HCT116 (cell line): ENCODE results near the gene MICAL3. TPM values are rescaled to one million over a fixed set of nuclear protein-coding genes. Genes with fewer than 3 reads are reported as not detected.

Experiments
- ATAC-seq: fragments of 200-7000 bp; cut with Tn5 transposase; 2 replicates; pipeline ENCODE4 v1.9.1; 2020; ENCODE audit warnings: mild to moderate bottlenecking, moderate library complexity
- BruUV-seq: library from RNA; stranded (reverse); fragments of 400-500 nt; replicated peaks from 2 replicates; lab custom pipeline; 2021; lab: Mats Ljungman, UMichigan
- CTCF ChIA-PET: fragments of 300-600 bp; sonication (Branson Sonifier 250); formaldehyde crosslinking; loops from one replicate; lab custom pipeline; 2021; ENCODE audit warnings: antibody characterized with exemption; lab: Charles Lee
- POLR2A ChIA-PET: fragments of 300-600, 350-600 bp; sonication (Branson Sonifier 250); formaldehyde crosslinking; loops from one replicate; lab custom pipeline; 2021; ENCODE audit warnings: antibody characterized with exemption; lab: Charles Lee
- RAD21 ChIA-PET, 2 experiments: fragments of 300-600 bp; sonication (Branson Sonifier 250); formaldehyde crosslinking; loops; one replicate each; lab custom pipeline; 2023; ENCODE audit warnings: low total read pairs in 2 of 2; ENCODE audit not compliant: uncharacterized antibody in 2 of 2, unreplicated experiment in 2 of 2, low non-redundant PET in 1 of 2; lab: Charles Lee
- DNase-seq: peaks from one replicate; pipeline ENCODE4 v3.0.0-alpha.2; 2010; ENCODE audit warnings: low read depth, low spot score
- H2AFZ ChIP-seq: fragments of 200-600 bp; shearing (Covaris generic), sonication (generic); 2 replicates; pipeline ENCODE4 v1.6.1; 2017; ENCODE audit warnings: low read depth, mixed run types, mixed read lengths, antibody characterized with exemption, low read length; ENCODE audit not compliant: poor library complexity, severe bottlenecking
- H3K27ac ChIP-seq: 2 replicates; pipeline ENCODE4 v1.5.1; 2012; ENCODE audit warnings: low read depth, low read length
- H3K27me3 ChIP-seq: fragments of 200-600 bp; sonication (generic); 2 replicates; pipeline ENCODE4 v1.6.1; 2016; ENCODE audit warnings: mixed run types, low read length, mixed read lengths; ENCODE audit not compliant: insufficient read depth
- H3K36me3 ChIP-seq, 2 experiments: fragments of 200-500 bp in 1 of 2; fragments of 200-600 bp in 1 of 2; sonication (Bioruptor generic) in 1 of 2; sonication (generic) in 1 of 2; 2 replicates each; pipeline versions ENCODE4 v1.5.1 to v1.6.1; 2014 to 2016; ENCODE audit warnings: low read length in 2 of 2, inconsistent platforms in 1 of 2, mixed read lengths in 1 of 2, mixed run types in 1 of 2; ENCODE audit not compliant: insufficient read depth in 2 of 2, control insufficient read depth in 1 of 2
- H3K4me1 ChIP-seq, 2 experiments: fragments of 200-600 bp in 1 of 2; sonication (generic) in 1 of 2; 2 replicates each; pipeline versions ENCODE4 v1.5.1 to v1.6.1; 2012 to 2017; ENCODE audit warnings: low read length in 2 of 2, inconsistent platforms in 1 of 2, mild to moderate bottlenecking in 1 of 2, mixed read lengths in 1 of 2, mixed run types in 1 of 2, moderate library complexity in 1 of 2; ENCODE audit not compliant: insufficient read depth in 2 of 2, control insufficient read depth in 1 of 2
- H3K4me2 ChIP-seq: fragments of 200-600 bp; sonication (generic); 2 replicates; pipeline ENCODE4 v1.6.1; 2017; ENCODE audit warnings: mixed run types, low read length, mixed read lengths
- H3K4me3 ChIP-seq, 2 experiments: fragments of 200-600 bp in 1 of 2; sonication (generic) in 1 of 2; replicated peaks in 1 of 2; 2 replicates each; pipeline ENCODE4 v1.5.1; 2011 to 2016; ENCODE audit warnings: low read length in 2 of 2, control low read depth in 1 of 2, low read depth in 1 of 2, mild to moderate bottlenecking in 1 of 2, mixed read lengths in 1 of 2, mixed run types in 1 of 2
- H3K79me2 ChIP-seq: fragments of 200-600 bp; sonication (generic); 2 replicates; pipeline ENCODE4 v1.6.1; 2017; ENCODE audit warnings: mild to moderate bottlenecking, mixed run types, low read length, moderate library complexity, mixed read lengths; ENCODE audit not compliant: insufficient read depth
- H3K9ac ChIP-seq: fragments of 200-600 bp; sonication (generic); 2 replicates; pipeline ENCODE4 v1.6.1; 2016; ENCODE audit warnings: low read length, mixed read lengths
- H3K9me2 ChIP-seq: fragments of 200-600 bp; sonication (generic), shearing (Covaris generic); 2 replicates; pipeline ENCODE4 v1.6.1; 2017; ENCODE audit warnings: mixed run types, mild to moderate bottlenecking, moderate library complexity; ENCODE audit not compliant: insufficient read depth
- H3K9me3 ChIP-seq, 2 experiments: fragments of 200-500 bp in 1 of 2; fragments of 200-600 bp in 1 of 2; sonication (Bioruptor generic) in 1 of 2; sonication (generic) in 1 of 2; 2 replicates each; pipeline ENCODE4 v1.6.1; 2014 to 2017; ENCODE audit warnings: low read length in 2 of 2, mixed read lengths in 2 of 2, inconsistent platforms in 1 of 2, low read depth in 1 of 2, mild to moderate bottlenecking in 1 of 2, mixed run types in 1 of 2, moderate library complexity in 1 of 2; ENCODE audit not compliant: control insufficient read depth in 1 of 2, insufficient read depth in 1 of 2
- H4K20me1 ChIP-seq: fragments of 200-600 bp; sonication (generic), shearing (Covaris generic); 2 replicates; pipeline ENCODE4 v1.6.1; 2017; ENCODE audit warnings: mixed run types, mild to moderate bottlenecking, moderate library complexity; ENCODE audit not compliant: insufficient read depth
- ATF3 ChIP-seq: IDR thresholded peaks from 2 replicates; pipeline ENCODE4 v1.6.1; 2012
- EGR1 ChIP-seq: IDR thresholded peaks from 2 replicates; pipeline ENCODE4 v1.6.1; 2012; ENCODE audit warnings: low read depth
- FOSL1 ChIP-seq: IDR thresholded peaks from 2 replicates; pipeline ENCODE4 v1.6.1; 2012; ENCODE audit warnings: low read depth
- JUND ChIP-seq: IDR thresholded peaks from 2 replicates; pipeline ENCODE4 v1.6.1; 2012
- POLR2A ChIP-seq: IDR thresholded peaks from 2 replicates; pipeline ENCODE4 v1.7.0; 2011; ENCODE audit warnings: borderline replicate concordance; ENCODE audit not compliant: insufficient read depth, insufficient read length; ENCODE audit errors: extremely low read depth
- RAD21 ChIP-seq: IDR thresholded peaks from 2 replicates; pipeline ENCODE4 v1.6.1; 2012; ENCODE audit warnings: low read depth, mild to moderate bottlenecking
- SP1 ChIP-seq: IDR thresholded peaks from 2 replicates; pipeline ENCODE4 v1.6.1; 2012; ENCODE audit warnings: low read depth
- SRF ChIP-seq: IDR thresholded peaks from 2 replicates; pipeline ENCODE4 v1.6.1; 2012; ENCODE audit warnings: low read depth
- intact Hi-C: fragments of 100-400 bp; cut with micrococcal nuclease; formaldehyde crosslinking; loops from 2 replicates; pipeline ENCODE4 v1.10.0; 2022
- total RNA-seq: library from RNA; stranded (reverse); gene quantifications from one replicate; pipeline ENCODE4 v1.2.1, GENCODE V29; 2021; ENCODE audit not compliant: unreplicated experiment

The MICAL3 gene
- total RNA-seq, 1 experiment from 2014 or later, result 30.8 TPM

GRCh38 chr22:17792854-17793434 is 231.4 kb downstream of the MICAL3 start:
- no peaks in the 10 kb centered on the region for H4K20me1 ChIP-seq
- H2AFZ ChIP-seq, result no peak overlapping the region
- H3K4me3 ChIP-seq, result no peak overlapping the region
- ChIA-PET CTCF (no interaction called here), POLR2A (no interaction called here), RAD21 (no interaction called here)
- H3K9me2 ChIP-seq, result no peaks in the 10 kb centered on the region
- H3K27me3 ChIP-seq, result no peaks in the 10 kb centered on the region
- no peak for ATAC-seq
- H3K4me1 ChIP-seq, result no peaks in the 10 kb centered on the region
- H3K4me2 ChIP-seq, result no peak overlapping the region
- H3K36me3 ChIP-seq, result peaks cover 0 to 3% of the 10 kb centered on the region in 2 experiments; a peak in 1 of 4 replicates
- H3K9ac ChIP-seq, result no peak overlapping the region
- H3K9me3 ChIP-seq, result no peaks in the 10 kb centered on the region
- no TSS peak for BruUV-seq
- no peaks in the 10 kb centered on the region for H3K79me2 ChIP-seq
- H3K27ac ChIP-seq, result no peak overlapping the region
- no peak for TF ChIP-seq FOSL1
- no peak for TF ChIP-seq RAD21
- no peak for TF ChIP-seq SP1
- TF ChIP-seq POLR2A, result no peak
- TF ChIP-seq ATF3, result no peak
- no peak for DNase-seq
- intact Hi-C loops, result no loop called here

- no peaks in the 10 kb centered on the region for H3K4me1 ChIP-seq
- ATAC-seq, result no peak
- TF ChIP-seq JUND (no peak), POLR2A (no peak), SRF (no peak), EGR1 (no peak)
- TF ChIP-seq, all 23 proteins: peak for 0
- Histone ChIP-seq H3K9me2 (no peaks in the 10 kb centered on the region), H3K4me2 (no peak overlapping the region), H3K9ac (no peak overlapping the region), H3K4me3 (no peak overlapping the region), H3K36me3 (peaks cover 0 to 3% of the 10 kb centered on the region in 2 experiments; a peak in 1 of 4 replicates), H2AFZ (no peak overlapping the region), H3K27ac (no peak overlapping the region), H3K27me3 (no peaks in the 10 kb centered on the region), H3K79me2 (no peaks in the 10 kb centered on the region), H3K9me3 (no peaks in the 10 kb centered on the region), H4K20me1 (no peaks in the 10 kb centered on the region)
- ChIA-PET POLR2A (no interaction called here), CTCF (no interaction called here), RAD21 (no interaction called here)
- no peak for DNase-seq
- BruUV-seq, result no TSS peak
- intact Hi-C loops, result no loop called here
Measured at GRCh38 chr22:17792299-17792698, 232.1 kb downstream of the MICAL3 start.
